Calu3 (cell line): ENCODE measurements around the gene CHD5. TPM values are rescaled to one million over a fixed set of nuclear protein-coding genes. Genes with fewer than 3 reads are reported as not detected.

Source experiments
- BruUV-seq: library from RNA; stranded (reverse); fragments of 400-500 nt; replicated peaks from 2 replicates; lab custom pipeline; 2021; lab: Mats Ljungman, UMichigan
- CTCF ChIA-PET: fragments of 300-600 bp; sonication (Branson Sonifier 250); formaldehyde crosslinking; loops from one replicate; lab custom pipeline; 2022; ENCODE audit warnings: antibody characterized with exemption; lab: Charles Lee
- DNase-seq: peaks from one replicate; pipeline ENCODE4 v3.0.0; 2022
- H3K27ac Mint-ChIP-seq: one replicate; pipeline ENCODE4 v1.8.0; 2022; ENCODE audit warnings: mixed read lengths; ENCODE audit not compliant: unreplicated experiment
- H3K27me3 Mint-ChIP-seq: one replicate; pipeline ENCODE4 v1.8.0; 2022; ENCODE audit warnings: mixed read lengths; ENCODE audit not compliant: unreplicated experiment
- H3K36me3 Mint-ChIP-seq: one replicate; pipeline ENCODE4 v1.8.0; 2022; ENCODE audit warnings: mild to moderate bottlenecking, moderate library complexity, mixed read lengths; ENCODE audit not compliant: insufficient read depth, unreplicated experiment
- H3K4me1 Mint-ChIP-seq: one replicate; pipeline ENCODE4 v1.8.0; 2022; ENCODE audit warnings: mild to moderate bottlenecking, low read depth, mixed read lengths; ENCODE audit not compliant: unreplicated experiment
- H3K4me3 Mint-ChIP-seq: one replicate; pipeline ENCODE4 v1.8.0; 2022; ENCODE audit warnings: mild to moderate bottlenecking, low read depth, moderate library complexity, mixed read lengths; ENCODE audit not compliant: unreplicated experiment
- H3K9me3 Mint-ChIP-seq: one replicate; pipeline ENCODE4 v1.8.0; 2022; ENCODE audit warnings: low read depth, mixed read lengths; ENCODE audit not compliant: unreplicated experiment
- intact Hi-C: fragments of 100-400 bp; cut with micrococcal nuclease; formaldehyde crosslinking; loops from one replicate; pipeline ENCODE4 v1.10.0; 2022; ENCODE audit not compliant: unreplicated experiment
- total RNA-seq: library from RNA; stranded (reverse); gene quantifications from 2 replicates; pipeline ENCODE4 v1.2.3, GENCODE V29; 2022
- TF ChIP-seq, protein P1 (sequence below): fragments of 200-600 bp; IDR thresholded peaks from one replicate; pipeline ENCODE4 v1.8.0; 2022; ENCODE audit warnings: antibody characterized with exemption; ENCODE audit not compliant: unreplicated experiment

The CHD5 gene
- total RNA-seq, 1 experiment from 2014 or later, result 0.28 TPM

- Mint-ChIP-seq H3K27ac (no peak overlapping the region), H3K36me3 (peaks cover 9% of the 10 kb centered on the region), H3K27me3 (peaks cover 84% of the 10 kb centered on the region), H3K4me1 (peaks cover 13% of the 10 kb centered on the region), H3K9me3 (no peaks in the 10 kb centered on the region), H3K4me3 (no peak overlapping the region)
- TF ChIP-seq, protein P1, sequence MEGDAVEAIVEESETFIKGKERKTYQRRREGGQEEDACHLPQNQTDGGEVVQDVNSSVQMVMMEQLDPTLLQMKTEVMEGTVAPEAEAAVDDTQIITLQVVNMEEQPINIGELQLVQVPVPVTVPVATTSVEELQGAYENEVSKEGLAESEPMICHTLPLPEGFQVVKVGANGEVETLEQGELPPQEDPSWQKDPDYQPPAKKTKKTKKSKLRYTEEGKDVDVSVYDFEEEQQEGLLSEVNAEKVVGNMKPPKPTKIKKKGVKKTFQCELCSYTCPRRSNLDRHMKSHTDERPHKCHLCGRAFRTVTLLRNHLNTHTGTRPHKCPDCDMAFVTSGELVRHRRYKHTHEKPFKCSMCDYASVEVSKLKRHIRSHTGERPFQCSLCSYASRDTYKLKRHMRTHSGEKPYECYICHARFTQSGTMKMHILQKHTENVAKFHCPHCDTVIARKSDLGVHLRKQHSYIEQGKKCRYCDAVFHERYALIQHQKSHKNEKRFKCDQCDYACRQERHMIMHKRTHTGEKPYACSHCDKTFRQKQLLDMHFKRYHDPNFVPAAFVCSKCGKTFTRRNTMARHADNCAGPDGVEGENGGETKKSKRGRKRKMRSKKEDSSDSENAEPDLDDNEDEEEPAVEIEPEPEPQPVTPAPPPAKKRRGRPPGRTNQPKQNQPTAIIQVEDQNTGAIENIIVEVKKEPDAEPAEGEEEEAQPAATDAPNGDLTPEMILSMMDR, result no peak
- intact Hi-C loops, result no loop called here
- BruUV-seq, result no TSS peak
- no peak for DNase-seq
- CTCF ChIA-PET, result interaction anchor here (1.2 kb wide), 1 partner anchor 23 kb away, joined by 4 read pairs; no protein-coding TSS in a partner anchor
Measured at GRCh38 chr1:6162341-6162740, 17.8 kb downstream of the CHD5 start.

- Mint-ChIP-seq H3K27ac (peak overlapping the region; percentile 57), H3K4me1 (peaks cover 20% of the 10 kb centered on the region), H3K9me3 (no peaks in the 10 kb centered on the region), H3K27me3 (peaks cover 43% of the 10 kb centered on the region), H3K4me3 (peak overlapping the region; percentile 48), H3K36me3 (peaks cover 9% of the 10 kb centered on the region)
- CTCF ChIA-PET, result interaction anchor here (0.6 kb wide), 2 partner anchors 40 to 1624 kb away, joined by 3 read pairs; no protein-coding TSS in a partner anchor
- intact Hi-C loops, result no loop called here
- no peak for DNase-seq
- BruUV-seq, result no TSS peak
- TF ChIP-seq, protein P1, result no peak
Measured at GRCh38 chr1:6158181-6158580, 21.9 kb downstream of the CHD5 start.

DNA sequence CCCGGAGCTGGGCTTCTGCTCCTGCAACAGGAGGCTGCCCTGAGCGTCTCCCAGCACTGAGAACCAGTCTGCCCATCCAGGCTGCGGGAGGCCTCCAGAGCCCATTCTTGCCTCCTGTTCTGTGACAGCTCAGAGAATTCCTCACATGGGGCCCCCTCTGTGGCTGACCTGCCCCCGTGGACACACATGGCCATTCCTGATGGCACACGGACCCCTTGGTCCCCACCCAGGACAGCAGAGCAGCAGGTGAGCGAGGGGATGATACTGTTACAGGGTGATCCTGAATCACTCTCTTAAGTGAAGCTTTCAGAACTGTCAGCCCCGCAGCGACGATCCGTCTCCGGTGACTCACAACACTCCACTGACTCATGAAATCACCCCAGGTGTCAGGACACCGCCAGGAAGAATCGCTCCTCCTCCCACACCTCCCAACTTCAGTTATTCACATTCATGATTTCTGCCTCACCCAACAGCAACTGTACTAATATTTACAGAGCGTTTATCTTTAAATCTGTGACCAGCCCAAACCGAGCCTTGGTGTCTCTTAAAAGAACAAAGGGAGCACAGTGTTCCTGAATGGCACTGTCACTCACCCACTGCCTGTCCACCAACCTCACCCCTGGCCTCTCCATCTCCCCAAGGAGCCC lies 22.5 kb downstream of the CHD5 start:
- intact Hi-C loops, result no loop called here
- CTCF ChIA-PET, result interaction anchor here (0.6 kb wide), 2 partner anchors 41 to 1624 kb away, joined by 3 read pairs; no protein-coding TSS in a partner anchor
- no TSS peak for BruUV-seq
- Mint-ChIP-seq H3K4me3 (peak overlapping the region; percentile 48), H3K27ac (peak overlapping the region; percentile 57), H3K4me1 (peaks cover 20% of the 10 kb centered on the region), H3K9me3 (no peaks in the 10 kb centered on the region), H3K36me3 (peaks cover 9% of the 10 kb centered on the region), H3K27me3 (peaks cover 37% of the 10 kb centered on the region)
- DNase-seq, result peak; percentile 69
- TF ChIP-seq, protein P1, result no peak

GRCh38 chr1:6157132-6157527 lies 23.0 kb downstream of the CHD5 start:
- Mint-ChIP-seq H3K27me3 (peaks cover 32% of the 10 kb centered on the region), H3K27ac (peak overlapping the region; percentile 57), H3K4me3 (peak overlapping the region; percentile 48), H3K4me1 (peaks cover 20% of the 10 kb centered on the region), H3K36me3 (peaks cover 9% of the 10 kb centered on the region), H3K9me3 (no peaks in the 10 kb centered on the region)
- intact Hi-C loops, result no loop called here
- TF ChIP-seq, protein P1, result no peak
- BruUV-seq, result no TSS peak
- no peak for DNase-seq
- CTCF ChIA-PET, result no interaction called here
